Body of pancreas (tissue), 4 donors: ENCODE measurements around the gene RELB. TPM values are rescaled to one million over a fixed set of nuclear protein-coding genes. Genes with fewer than 3 reads are reported as not detected.

Experiments used
- ATAC-seq: fragments of 150-250 bp; one replicate; pipeline ENCODE4 v1.9.1; 2016
- DNase-seq, 4 donors: peaks; one replicate each; pipeline ENCODE4 v3.0.0-alpha.2; 2019
- H3K27ac ChIP-seq, 4 donors: fragments of 200-600 bp; sonication (generic); 1 replicate in 3 of 4; 2 replicates in 1 of 4; pipeline versions ENCODE4 v1.5.1 to v1.6.1; 2016 to 2019; ENCODE audit warnings: mild to moderate bottlenecking in 1 of 4, mixed read lengths in 1 of 4, moderate library complexity in 1 of 4
- H3K27me3 ChIP-seq, 2 donors: fragments of 200-600 bp; sonication (generic); one replicate each; pipeline ENCODE4 v1.6.0; 2016; ENCODE audit warnings: mild to moderate bottlenecking in 1 of 2
- H3K36me3 ChIP-seq, 2 donors: fragments of 200-600 bp; sonication (generic); replicated peaks in 1 of 2; 2 replicates each; pipeline ENCODE4 v1.5.1; 2016; ENCODE audit warnings: low read depth in 2 of 2; ENCODE audit not compliant: insufficient read depth in 1 of 2
- H3K4me1 ChIP-seq: fragments of 200-600 bp; sonication (generic); one replicate; pipeline ENCODE4 v1.6.0; 2016
- H3K4me3 ChIP-seq, 2 donors: fragments of 200-600 bp; sonication (generic); 1 replicate in 1 of 2; 2 replicates in 1 of 2; pipeline ENCODE4 v1.5.1; 2016 to 2019
- H3K9me3 ChIP-seq, 3 donors: fragments of 200-600 bp; sonication (generic); 1 replicate in 2 of 3; 2 replicates in 1 of 3; pipeline ENCODE4 v1.5.1; 2016
- CTCF ChIP-seq, 7 experiments: fragments of 450-650 bp in 4 of 7; fragments of 200-600 bp in 3 of 7; sonication (generic) in 3 of 7; IDR thresholded peaks; one replicate each; pipeline ENCODE4 v1.5.1; 2016 to 2019; ENCODE audit warnings: antibody characterized with exemption in 7 of 7
- POLR2A ChIP-seq, 3 donors: fragments of 450-650 bp; IDR thresholded peaks; one replicate each; pipeline ENCODE4 v1.6.1; 2016; ENCODE audit warnings: antibody characterized with exemption in 3 of 3, mild to moderate bottlenecking in 2 of 3
- WGBS, 2 donors: methylation state at CpG; one replicate each; pipeline ENCODE4 v1.1.5; 2017; 5-methylcytosine and 5-hydroxymethylcytosine counted together
- intact Hi-C: fragments of 100-400 bp; cut with DNase I; formaldehyde crosslinking; loops from one replicate; pipeline ENCODE4 v1.15.1; 2023
- total RNA-seq, 2 donors: library from RNA; depleted of rRNA; stranded (reverse); fragments of >200 nt; gene quantifications; one replicate each; pipeline ENCODE4 v1.1.0, GENCODE V29; 2016

Gene RELB
- total RNA-seq, 2 donors from 2014 or later, result 8.9 to 11.9 TPM

- WGBS, 2 donors, result 31 to 58% methylated on average over 7 to 8 of the region's 8 CpGs
- intact Hi-C loops, result no loop called here
- Histone ChIP-seq H3K27me3 (no peaks in the 10 kb centered on the region), H3K4me1 (peaks cover 53% of the 10 kb centered on the region), H3K36me3 (peaks cover 0 to 13% of the 10 kb centered on the region in 2 donors), H3K4me3 (no peak overlapping the region), H3K27ac (peak overlapping the region in 2 of 4 donors; percentile 11 to 34), H3K9me3 (no peaks in the 10 kb centered on the region)
- ATAC-seq (peak; percentile 65), DNase-seq (peak; percentile 50 to 82 (median 74))
- TF ChIP-seq POLR2A (IDR thresholded peaks at IDR 0.05) (no peak), CTCF (IDR thresholded peaks at IDR 0.05) (no peak)
These were observed 47.9 kb downstream of the RELB start for GRCh38 chr19:45049073-45049736.

GRCh38 chr19:45050036-45050435 is 48.8 kb downstream of the RELB start:
- Histone ChIP-seq H3K4me3 (no peak overlapping the region), H3K27me3 (no peaks in the 10 kb centered on the region), H3K36me3 (peaks cover 0 to 17% of the 10 kb centered on the region in 2 donors), H3K9me3 (no peaks in the 10 kb centered on the region), H3K27ac (no peak overlapping the region), H3K4me1 (peaks cover 48% of the 10 kb centered on the region)
- DNase-seq, result no peak
- WGBS, 2 donors, result 92 to 97% methylated on average over 6 of the region's 6 CpGs
- intact Hi-C loops, result no loop called here
- ATAC-seq, result no peak
- TF ChIP-seq POLR2A (IDR thresholded peaks at IDR 0.05) (no peak), CTCF (IDR thresholded peaks at IDR 0.05) (no peak)

GRCh38 chr19:45051929-45052579 is 50.8 kb downstream of the RELB start:
- no peak for DNase-seq
- TF ChIP-seq POLR2A (IDR thresholded peaks at IDR 0.05), result no peak

GRCh38 chr19:45056831-45057230 is 55.6 kb downstream of the RELB start:
- H3K27ac ChIP-seq, result no peak overlapping the region
- no peaks in the 10 kb centered on the region for H3K27me3 ChIP-seq
- H3K9me3 ChIP-seq, result no peaks in the 10 kb centered on the region
- TF ChIP-seq POLR2A (IDR thresholded peaks at IDR 0.05), result no peak
- 86 to 94% methylated on average over 3 to 8 of the region's 8 CpGs for WGBS, 2 donors
- intact Hi-C loops, result no loop called here
- H3K4me1 ChIP-seq, result no peaks in the 10 kb centered on the region
- ATAC-seq, result no peak
- H3K36me3 ChIP-seq, result peaks cover 40 to 57% of the 10 kb centered on the region in 2 donors
- no peak for DNase-seq
- no peak overlapping the region for H3K4me3 ChIP-seq

More at GRCh38 chr19:45051929-45052579, 50.8 kb downstream of the RELB start:
- Histone ChIP-seq H3K27ac (no peak overlapping the region), H3K9me3 (no peaks in the 10 kb centered on the region), H3K27me3 (no peaks in the 10 kb centered on the region), H3K36me3 (peaks cover 8 to 23% of the 10 kb centered on the region in 2 donors), H3K4me3 (no peak overlapping the region), H3K4me1 (peaks cover 28% of the 10 kb centered on the region)
- 59 to 73% methylated on average over 9 of the region's 9 CpGs for WGBS, 2 donors
- intact Hi-C loops, result no loop called here
- ATAC-seq, result no peak

DNA sequence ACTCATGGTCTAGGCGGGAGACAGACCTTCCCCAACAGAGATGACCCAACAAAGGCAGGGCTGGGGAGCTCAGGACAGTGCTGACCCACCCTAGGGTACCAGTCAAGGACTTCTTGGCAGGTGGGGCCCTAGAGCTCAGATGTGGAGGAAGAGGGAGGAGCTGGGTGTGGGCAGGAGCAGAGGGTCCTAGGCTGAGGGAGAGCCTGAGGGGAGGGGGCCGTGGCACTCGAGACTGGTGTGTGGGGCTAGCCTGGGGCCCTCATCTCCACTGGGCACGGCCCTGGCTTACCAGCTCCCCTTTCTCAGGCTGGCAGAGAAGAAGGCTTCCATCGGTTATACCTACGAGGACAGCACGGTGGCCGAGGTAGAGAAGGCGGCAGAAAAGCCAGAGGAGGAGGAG is 56.2 kb downstream of the RELB start:
- intact Hi-C loops, result no loop called here
- Histone ChIP-seq H3K27ac (no peak overlapping the region), H3K36me3 (peaks cover 42 to 57% of the 10 kb centered on the region in 2 donors), H3K27me3 (no peaks in the 10 kb centered on the region), H3K9me3 (no peaks in the 10 kb centered on the region), H3K4me1 (no peaks in the 10 kb centered on the region), H3K4me3 (no peak overlapping the region)
- DNase-seq (no peak), ATAC-seq (no peak)
- WGBS, 2 donors, result 86 to 90% methylated on average over 8 to 9 of the region's 9 CpGs
- no peak for TF ChIP-seq POLR2A (IDR thresholded peaks at IDR 0.05)
- no peak for TF ChIP-seq CTCF (IDR thresholded peaks at IDR 0.05)
